HG02763 (cell line): ENCODE results near the gene ALDH3A1.

Experiments
- ATAC-seq: cut with Tn5 transposase; IDR thresholded peaks from one replicate; pipeline ENCODE4 v1.9.1; 2021; ENCODE audit warnings: mild to moderate bottlenecking, moderate library complexity; ENCODE audit not compliant: unreplicated experiment

The ALDH3A1 gene

DNA sequence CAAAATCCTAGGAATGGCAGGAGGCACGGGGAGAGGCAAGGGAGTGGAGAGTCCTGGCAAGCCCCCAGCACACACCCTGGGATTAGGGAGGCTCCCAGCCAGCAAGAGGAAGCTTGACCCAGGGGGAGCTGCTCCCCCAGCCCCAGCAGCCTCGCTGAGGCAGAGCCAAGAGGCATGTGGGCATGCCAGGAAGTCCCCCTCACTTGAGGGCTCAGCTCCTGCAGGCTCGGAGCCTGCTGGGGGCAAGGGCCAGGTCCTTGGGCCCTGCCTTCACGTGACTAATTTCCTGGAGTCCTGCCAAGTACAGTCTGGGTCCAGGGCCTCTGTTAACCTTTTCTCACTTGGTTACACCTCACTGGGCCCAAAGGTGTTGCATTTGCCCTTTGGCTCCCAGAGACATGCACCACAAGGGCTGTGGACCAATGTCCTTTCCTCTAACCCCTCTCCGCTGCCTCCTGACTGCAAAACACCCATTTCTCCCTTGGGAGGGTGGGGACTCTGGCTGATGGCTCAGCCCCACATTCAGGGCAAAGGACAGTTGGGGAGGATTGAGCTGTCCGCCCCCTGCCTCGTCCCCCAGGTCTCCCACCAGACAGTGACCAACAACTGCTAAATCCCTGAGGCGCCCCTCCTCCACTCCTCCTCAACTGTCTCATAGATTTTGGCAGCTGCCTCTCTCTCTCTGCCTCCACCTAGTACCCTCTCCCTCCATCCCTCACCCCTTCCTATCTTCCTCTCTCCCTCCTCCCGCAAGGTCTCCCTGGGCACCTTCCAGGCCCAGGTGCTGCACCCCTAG, 27.3 kb downstream of the ALDH3A1 start:
- no peak for ATAC-seq

DNA sequence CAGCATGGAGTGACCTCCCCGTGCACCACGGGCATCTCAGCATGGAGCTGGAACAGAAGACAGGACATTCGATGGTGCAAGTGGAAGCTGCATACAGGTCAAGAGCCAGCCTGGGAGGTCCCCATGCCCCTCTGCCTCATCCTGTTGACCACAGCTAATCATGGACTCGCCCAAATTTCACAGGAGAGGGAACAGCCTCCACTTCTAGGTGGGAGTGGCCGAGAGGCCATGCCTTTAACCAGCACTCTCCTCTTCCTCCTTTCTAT, 28.0 kb downstream of the ALDH3A1 start:
- ATAC-seq, result no peak

GRCh38 chr17:19719355-19720209, 28.5 kb downstream of the ALDH3A1 start:
- no peak for ATAC-seq

DNA sequence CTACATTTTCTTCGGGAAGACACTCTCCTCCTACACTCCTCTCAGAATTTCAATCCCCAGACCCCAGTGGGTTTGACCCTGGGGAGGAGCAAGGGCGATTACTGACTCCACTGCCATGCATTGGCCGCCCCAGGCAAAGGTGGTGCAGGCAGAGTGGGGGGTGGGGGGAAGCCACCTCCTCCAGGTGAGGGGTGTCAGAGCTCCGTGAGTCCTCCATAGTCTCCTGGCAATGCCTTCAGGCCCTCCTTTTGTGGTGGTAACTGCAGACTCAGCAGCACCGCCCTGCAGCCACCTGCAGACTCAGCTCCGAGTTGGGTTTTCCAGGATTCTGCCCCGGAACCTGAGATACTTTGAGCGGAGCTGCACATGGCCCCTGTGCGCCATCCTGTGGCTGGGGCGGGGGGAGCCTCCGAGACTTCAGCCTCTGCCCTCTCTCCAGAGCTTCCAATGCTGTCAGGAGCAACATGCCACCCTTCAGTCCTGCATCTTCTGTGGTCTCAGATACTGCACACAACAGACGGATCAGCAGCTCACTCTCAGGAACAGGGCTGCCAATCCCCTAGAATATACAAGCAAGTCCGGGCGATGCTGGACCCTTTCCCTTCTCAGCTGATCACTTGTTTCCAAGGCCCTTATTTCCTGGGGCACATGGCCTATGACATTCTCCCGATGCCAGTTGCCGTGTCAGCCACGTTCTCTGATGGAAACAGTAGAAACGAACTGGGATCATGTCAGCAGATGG, 29.3 kb downstream of the ALDH3A1 start:
- no peak for ATAC-seq

- ATAC-seq, result no peak
These were observed 30.0 kb downstream of the ALDH3A1 start for GRCh38 chr17:19718041-19718612.

GRCh38 chr17:19717411-19717908, 30.6 kb downstream of the ALDH3A1 start:
- ATAC-seq, result no peak

DNA sequence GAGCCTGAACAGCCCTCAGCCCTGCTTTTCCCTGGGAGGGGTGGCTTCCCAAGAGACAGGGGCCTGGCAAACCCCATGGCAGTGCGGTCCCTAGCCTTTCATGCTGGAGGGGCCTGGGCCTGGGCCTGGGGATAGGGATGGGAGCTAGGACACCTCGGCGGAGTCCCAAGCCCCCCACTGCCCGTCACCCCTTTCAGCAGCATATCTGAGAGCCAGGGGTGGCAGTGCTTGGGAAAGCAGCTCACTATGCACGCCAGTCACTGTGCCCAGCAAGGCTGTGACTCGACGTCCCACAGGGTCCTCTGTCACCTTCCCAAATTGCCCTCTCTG, 31.1 kb downstream of the ALDH3A1 start:
- no peak for ATAC-seq

GRCh38 chr17:19716108-19717030, 31.7 kb downstream of the ALDH3A1 start, which contains the start of gene SLC47A2:
Gene SLC47A2, minus strand, starts transcription at chr17:19716584. Its CDS starts 29 bp downstream, at chr17:19716555.
- ATAC-seq, result no peak

GRCh38 chr17:19714542-19715411, 33.3 kb downstream of the ALDH3A1 start:
- no peak for ATAC-seq

GRCh38 chr17:19713901-19714361, 34.2 kb downstream of the ALDH3A1 start:
- ATAC-seq, result no peak

GRCh38 chr17:19713462-19713861, 34.6 kb downstream of the ALDH3A1 start:
- no peak for ATAC-seq

- ATAC-seq, result no peak
These were observed 35.6 kb downstream of the ALDH3A1 start for GRCh38 chr17:19712436-19713004.

DNA sequence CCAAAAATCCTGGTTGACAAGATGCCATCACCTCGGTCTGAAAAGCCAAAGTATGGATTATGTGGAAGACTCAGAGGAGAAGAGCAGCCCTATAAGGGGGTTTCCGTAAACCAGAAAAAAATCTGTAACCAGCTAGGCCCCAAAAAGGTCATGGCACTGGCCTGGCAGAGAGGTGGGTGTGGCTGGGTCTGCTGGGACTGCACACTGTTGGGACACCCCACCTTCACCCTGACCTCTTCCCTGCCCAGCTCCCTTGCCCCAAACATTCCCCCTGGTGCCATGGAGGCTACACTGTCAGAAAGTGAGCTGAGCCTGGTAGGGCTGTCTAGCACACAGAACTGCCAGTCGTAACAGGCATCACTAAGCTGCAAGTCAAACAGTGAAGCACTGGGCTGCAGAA, 38.3 kb downstream of the ALDH3A1 start:
- ATAC-seq, result no peak

GRCh38 chr17:19708431-19709175, 39.5 kb downstream of the ALDH3A1 start:
- ATAC-seq, result no peak

- no peak for ATAC-seq
These were observed 40.3 kb downstream of the ALDH3A1 start for GRCh38 chr17:19707728-19708221.

GRCh38 chr17:19706791-19707727, 41.0 kb downstream of the ALDH3A1 start:
- no peak for ATAC-seq
